ENCODE results near the gene KIF3C. TPM values are rescaled to one million over a fixed set of nuclear protein-coding genes. Genes with fewer than 3 reads are reported as not detected.

The KIF3C gene
- total and polyA plus RNA-seq, 2 experiments from 2014 or later = 8.4 to 10.9 TPM

- Histone ChIP-seq H3K27me3 (no peaks in the 10 kb centered on the region), H3K4me3 (no peak overlapping the region), H4K20me1 (ENCODE audit: insufficient read depth, poor library complexity, severe bottlenecking) (no peaks in the 10 kb centered on the region), H3K27ac (no peak overlapping the region), H3K9me3 (ENCODE audit: low read depth) (no peaks in the 10 kb centered on the region), H3K4me1 (ENCODE audit: insufficient read depth) (no peaks in the 10 kb centered on the region), H3K9me2 (replicated peaks; ENCODE audit: insufficient read depth) (no peaks in the 10 kb centered on the region), H3K79me2 (no peaks in the 10 kb centered on the region), H3K36me3 (replicated peaks; ENCODE audit: insufficient read depth, low read depth) (no peaks in the 10 kb centered on the region), H2AFZ (no peak overlapping the region), H3K4me2 (no peak overlapping the region)
- no peak for DNase-seq (ENCODE audit: low spot score)
- WGBS (ENCODE audit: low lambda C conversion rate, missing lambda C conversion rate) = 97% methylated on average over 18 of the region's 18 CpGs
- TF ChIP-seq EZH2phosphoT487 (IDR thresholded peaks at IDR 0.05; ENCODE audit: low read depth, severe bottlenecking, unreplicated experiment) (no peak), CTCF (IDR thresholded peaks at IDR 0.05; ENCODE audit: poor library complexity) (no peak), EZH2 (IDR thresholded peaks at IDR 0.05; ENCODE audit: borderline replicate concordance) (no peak)
These were observed 53.6 kb downstream of the KIF3C start for GRCh38 chr2:25928668-25929067.

- H3K9me3 ChIP-seq (ENCODE audit: low read depth) = no peaks in the 10 kb centered on the region
- H3K36me3 ChIP-seq (replicated peaks; ENCODE audit: insufficient read depth, low read depth) = no peaks in the 10 kb centered on the region
- H3K4me3 ChIP-seq = no peak overlapping the region
- DNase-seq (ENCODE audit: low spot score) = no peak
- H4K20me1 ChIP-seq (ENCODE audit: insufficient read depth, poor library complexity, severe bottlenecking) = no peaks in the 10 kb centered on the region
- 85% methylated on average over 18 of the region's 18 CpGs for WGBS (ENCODE audit: low lambda C conversion rate, missing lambda C conversion rate)
- no peak for TF ChIP-seq EZH2 (IDR thresholded peaks at IDR 0.05; ENCODE audit: borderline replicate concordance)
- no peak for TF ChIP-seq CTCF (IDR thresholded peaks at IDR 0.05; ENCODE audit: poor library complexity)
- TF ChIP-seq EZH2phosphoT487 (IDR thresholded peaks at IDR 0.05; ENCODE audit: low read depth, severe bottlenecking, unreplicated experiment) = no peak
- H3K27me3 ChIP-seq = no peaks in the 10 kb centered on the region
- H3K4me1 ChIP-seq (ENCODE audit: insufficient read depth) = no peaks in the 10 kb centered on the region
- H3K79me2 ChIP-seq = no peaks in the 10 kb centered on the region
- no peak overlapping the region for H3K27ac ChIP-seq
- no peak overlapping the region for H2AFZ ChIP-seq
- H3K9me2 ChIP-seq (replicated peaks; ENCODE audit: insufficient read depth) = no peaks in the 10 kb centered on the region
- no peak overlapping the region for H3K4me2 ChIP-seq
These were observed 55.1 kb downstream of the KIF3C start for GRCh38 chr2:25926984-25927756.

GRCh38 chr2:25922501-25922900 lies 59.8 kb downstream of the KIF3C start:
- no peaks in the 10 kb centered on the region for H3K4me1 ChIP-seq (ENCODE audit: insufficient read depth)
- TF ChIP-seq CTCF (IDR thresholded peaks at IDR 0.05; ENCODE audit: poor library complexity) (no peak), EZH2phosphoT487 (IDR thresholded peaks at IDR 0.05; ENCODE audit: low read depth, severe bottlenecking, unreplicated experiment) (no peak), EZH2 (IDR thresholded peaks at IDR 0.05; ENCODE audit: borderline replicate concordance) (no peak)
- DNase-seq (ENCODE audit: low spot score) = no peak
- H3K27ac ChIP-seq = no peak overlapping the region
- no peaks in the 10 kb centered on the region for H3K36me3 ChIP-seq (replicated peaks; ENCODE audit: insufficient read depth, low read depth)
- no peaks in the 10 kb centered on the region for H3K27me3 ChIP-seq
- H3K4me2 ChIP-seq = no peak overlapping the region
- no peaks in the 10 kb centered on the region for H3K79me2 ChIP-seq
- no peaks in the 10 kb centered on the region for H3K9me2 ChIP-seq (replicated peaks; ENCODE audit: insufficient read depth)
- no peaks in the 10 kb centered on the region for H3K9me3 ChIP-seq (ENCODE audit: low read depth)
- 81% methylated on average over 2 of the region's 2 CpGs for WGBS (ENCODE audit: low lambda C conversion rate, missing lambda C conversion rate)
- H2AFZ ChIP-seq = no peak overlapping the region
- H3K4me3 ChIP-seq = no peak overlapping the region
- H4K20me1 ChIP-seq (ENCODE audit: insufficient read depth, poor library complexity, severe bottlenecking) = no peaks in the 10 kb centered on the region

All from hepatocyte (in vitro differentiated cells).